ENCODE data around the gene PRKD1.

- TF ChIP-seq POLR2AphosphoS5 (IDR thresholded peaks at IDR 0.05) = no peak
- TF ChIP-seq CTCF (IDR thresholded peaks at IDR 0.05 in 8 of 11, conservative IDR thresholded peaks at IDR 0.05 in 3 of 11) = no peak
- no peak for TF ChIP-seq POLR2A (IDR thresholded peaks at IDR 0.05)
Measured at GRCh38 chr14:29687866-29688265, 239.8 kb downstream of the PRKD1 start.

All from spleen (tissue), 7 donors.